Endodermal cell (in vitro differentiated cells): ENCODE data around the gene SAMD9. TPM values are rescaled to one million over a fixed set of nuclear protein-coding genes. Genes with fewer than 3 reads are reported as not detected.

Source experiments
- DNase-seq: peaks from one replicate; pipeline ENCODE4 v3.0.0-alpha.2; 2017
- H3K27ac ChIP-seq: 2 replicates; pipeline ENCODE4 v1.5.1; 2013; ENCODE audit warnings: mild to moderate bottlenecking, low read depth, low read length, moderate library complexity
- H3K27me3 ChIP-seq: 2 replicates; pipeline ENCODE4 v1.6.1; 2013; ENCODE audit warnings: mild to moderate bottlenecking, low read length, moderate library complexity; ENCODE audit not compliant: insufficient read depth, control insufficient read depth, poor library complexity, severe bottlenecking
- H3K36me3 ChIP-seq: 2 replicates; pipeline ENCODE4 v1.7.0; 2013; ENCODE audit warnings: mild to moderate bottlenecking, low read length, moderate library complexity; ENCODE audit not compliant: control insufficient read depth, insufficient read depth
- H3K4me1 ChIP-seq: one replicate; pipeline ENCODE4 v1.7.0; 2013; ENCODE audit warnings: low read length; ENCODE audit not compliant: control insufficient read depth, insufficient read depth
- H3K4me3 ChIP-seq: 2 replicates; pipeline ENCODE4 v1.5.1; 2013; ENCODE audit warnings: mild to moderate bottlenecking, low read length, moderate library complexity
- H3K9ac ChIP-seq: 2 replicates; pipeline ENCODE4 v1.6.1; 2013; ENCODE audit warnings: mild to moderate bottlenecking, low read length, moderate library complexity; ENCODE audit not compliant: poor library complexity, severe bottlenecking; ENCODE audit errors: extremely low read depth
- H3K9me3 ChIP-seq: 2 replicates; pipeline ENCODE4 v1.6.1; 2013; ENCODE audit warnings: mild to moderate bottlenecking, low read length, moderate library complexity; ENCODE audit not compliant: control insufficient read depth
- H3K27ac Mint-ChIP-seq: 2 replicates; pipeline ENCODE4 v1.8.0; 2020; ENCODE audit warnings: mixed read lengths
- H3K27me3 Mint-ChIP-seq: 2 replicates; pipeline ENCODE4 v1.8.0; 2021; ENCODE audit warnings: mild to moderate bottlenecking, mixed read lengths; ENCODE audit not compliant: insufficient read depth
- H3K36me3 Mint-ChIP-seq: 2 replicates; pipeline ENCODE4 v1.8.0; 2020; ENCODE audit warnings: low read depth, mixed read lengths
- H3K4me1 Mint-ChIP-seq: 2 replicates; pipeline ENCODE4 v1.8.0; 2020; ENCODE audit warnings: mixed read lengths
- H3K4me3 Mint-ChIP-seq: 2 replicates; pipeline ENCODE4 v1.8.0; 2020; ENCODE audit warnings: mild to moderate bottlenecking, moderate library complexity, mixed read lengths
- H3K9me3 Mint-ChIP-seq: 2 replicates; pipeline ENCODE4 v1.8.0; 2020; ENCODE audit warnings: mild to moderate bottlenecking, mixed read lengths
- WGBS, 2 experiments: methylation state at CpG; one replicate each; pipeline versions ENCODE4 v1.1.5 to v1.1.7; 2013; ENCODE audit warnings: missing lambda C conversion rate in 2 of 2, mixed read lengths in 1 of 2; ENCODE audit not compliant: insufficient coverage in 1 of 2, insufficient read length in 1 of 2; 5-methylcytosine and 5-hydroxymethylcytosine counted together
- total RNA-seq, 2 donors: library from RNA; stranded (reverse); fragmentation: NEBNext Ultra II Directional in 1 of 2; extraction: Animal tissue kit (Norgen Biotek cat#: 25700) in 1 of 2; gene quantifications; 2 replicates in 1 of 2; 3 replicates in 1 of 2; pipeline ENCODE4 v1.2.1, GENCODE V29; 2021
- TF ChIP-seq, protein P1 (sequence below): fragments of 200-600 bp; sonication (generic); conservative IDR thresholded peaks from 2 replicates; pipeline ENCODE4 v1.5.0; 2021; ENCODE audit warnings: antibody characterized with exemption, mild to moderate bottlenecking

SAMD9 gene
- total RNA-seq, 2 donors from 2014 or later, result not detected

DNA sequence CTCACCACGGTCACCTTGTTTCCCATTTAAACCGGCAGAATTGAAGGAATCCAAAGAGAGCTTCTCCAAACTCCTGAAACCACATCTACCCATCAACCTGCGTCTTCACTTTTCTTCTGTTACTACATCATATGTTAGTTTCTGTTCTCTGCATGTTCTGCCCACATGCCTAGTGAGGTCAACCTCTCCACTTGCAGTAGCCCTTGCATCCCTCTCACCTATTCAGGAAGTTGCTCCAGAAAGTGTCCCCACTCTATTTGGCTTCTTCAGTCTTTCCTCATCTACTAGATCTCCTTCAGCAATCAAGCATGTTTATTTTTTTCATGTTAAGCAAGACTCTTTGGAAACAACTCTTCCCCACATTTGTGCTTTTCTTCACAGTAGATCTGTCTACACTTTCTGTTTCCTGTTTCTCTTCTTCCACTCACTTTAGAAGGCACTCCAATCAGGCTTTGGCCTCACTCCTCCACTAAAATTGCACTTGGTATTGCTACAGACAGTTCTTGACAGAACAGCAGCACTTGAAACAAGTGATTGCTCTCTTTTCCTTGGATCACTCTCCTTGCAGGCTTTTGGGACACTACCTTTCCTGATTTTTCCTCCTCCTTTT lies 22.9 kb upstream of the SAMD9 start:
- WGBS, 2 experiments, result 91 to 94% methylated on average over 3 of the region's 3 CpGs

DNA sequence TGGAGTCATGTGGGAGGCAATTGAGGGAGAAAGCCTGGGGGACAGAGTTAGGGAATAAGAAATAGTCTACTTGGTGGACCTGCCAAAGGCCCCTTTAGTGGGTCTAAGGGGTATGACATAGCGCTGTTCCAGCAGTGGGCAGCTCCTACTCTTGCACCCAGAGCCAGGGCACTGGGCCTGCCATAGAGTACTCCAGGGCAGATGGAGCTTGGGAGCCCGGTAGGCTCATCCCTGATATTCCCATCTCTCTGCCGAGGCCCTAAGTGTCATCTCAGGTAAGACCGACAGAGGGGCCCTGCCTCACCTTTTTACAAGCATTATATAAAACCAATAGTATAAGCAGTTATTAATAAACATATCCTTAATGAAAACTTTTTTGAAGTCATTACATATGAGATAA lies 20.8 kb upstream of the SAMD9 start:
- Histone ChIP-seq H3K27ac (no peak overlapping the region), H3K27me3 (peaks cover 28% of the 10 kb centered on the region), H3K9me3 (no peaks in the 10 kb centered on the region), H3K9ac (no peak overlapping the region), H3K4me3 (no peak overlapping the region), H3K36me3 (no peaks in the 10 kb centered on the region), H3K4me1 (no peaks in the 10 kb centered on the region)
- TF ChIP-seq, protein P1, sequence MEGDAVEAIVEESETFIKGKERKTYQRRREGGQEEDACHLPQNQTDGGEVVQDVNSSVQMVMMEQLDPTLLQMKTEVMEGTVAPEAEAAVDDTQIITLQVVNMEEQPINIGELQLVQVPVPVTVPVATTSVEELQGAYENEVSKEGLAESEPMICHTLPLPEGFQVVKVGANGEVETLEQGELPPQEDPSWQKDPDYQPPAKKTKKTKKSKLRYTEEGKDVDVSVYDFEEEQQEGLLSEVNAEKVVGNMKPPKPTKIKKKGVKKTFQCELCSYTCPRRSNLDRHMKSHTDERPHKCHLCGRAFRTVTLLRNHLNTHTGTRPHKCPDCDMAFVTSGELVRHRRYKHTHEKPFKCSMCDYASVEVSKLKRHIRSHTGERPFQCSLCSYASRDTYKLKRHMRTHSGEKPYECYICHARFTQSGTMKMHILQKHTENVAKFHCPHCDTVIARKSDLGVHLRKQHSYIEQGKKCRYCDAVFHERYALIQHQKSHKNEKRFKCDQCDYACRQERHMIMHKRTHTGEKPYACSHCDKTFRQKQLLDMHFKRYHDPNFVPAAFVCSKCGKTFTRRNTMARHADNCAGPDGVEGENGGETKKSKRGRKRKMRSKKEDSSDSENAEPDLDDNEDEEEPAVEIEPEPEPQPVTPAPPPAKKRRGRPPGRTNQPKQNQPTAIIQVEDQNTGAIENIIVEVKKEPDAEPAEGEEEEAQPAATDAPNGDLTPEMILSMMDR, result no peak
- H3K4me3 Mint-ChIP-seq, result no peak overlapping the region
- no peak overlapping the region for H3K27ac Mint-ChIP-seq
- DNase-seq, result no peak
- H3K36me3 Mint-ChIP-seq, result no peaks in the 10 kb centered on the region
- H3K4me1 Mint-ChIP-seq, result no peaks in the 10 kb centered on the region
- H3K27me3 Mint-ChIP-seq, result peaks cover 25% of the 10 kb centered on the region
- H3K9me3 Mint-ChIP-seq, result no peaks in the 10 kb centered on the region
- WGBS, 2 experiments, result 93 to 100% methylated on average over 1 to 3 of the region's 4 CpGs

More for the DNA sequence above, 22.9 kb upstream of the SAMD9 start:
- Mint-ChIP-seq H3K4me1 (no peaks in the 10 kb centered on the region), H3K27ac (no peak overlapping the region), H3K27me3 (peaks cover 5% of the 10 kb centered on the region), H3K36me3 (no peaks in the 10 kb centered on the region), H3K4me3 (no peak overlapping the region), H3K9me3 (no peaks in the 10 kb centered on the region)
- no peaks in the 10 kb centered on the region for H3K4me1 ChIP-seq
- no peaks in the 10 kb centered on the region for H3K36me3 ChIP-seq
- H3K4me3 ChIP-seq, result no peak overlapping the region
- no peak for DNase-seq
- H3K27ac ChIP-seq, result no peak overlapping the region
- H3K27me3 ChIP-seq, result peaks cover 7% of the 10 kb centered on the region
- TF ChIP-seq, protein P1, result no peak
- no peaks in the 10 kb centered on the region for H3K9me3 ChIP-seq
- H3K9ac ChIP-seq, result no peak overlapping the region

DNA sequence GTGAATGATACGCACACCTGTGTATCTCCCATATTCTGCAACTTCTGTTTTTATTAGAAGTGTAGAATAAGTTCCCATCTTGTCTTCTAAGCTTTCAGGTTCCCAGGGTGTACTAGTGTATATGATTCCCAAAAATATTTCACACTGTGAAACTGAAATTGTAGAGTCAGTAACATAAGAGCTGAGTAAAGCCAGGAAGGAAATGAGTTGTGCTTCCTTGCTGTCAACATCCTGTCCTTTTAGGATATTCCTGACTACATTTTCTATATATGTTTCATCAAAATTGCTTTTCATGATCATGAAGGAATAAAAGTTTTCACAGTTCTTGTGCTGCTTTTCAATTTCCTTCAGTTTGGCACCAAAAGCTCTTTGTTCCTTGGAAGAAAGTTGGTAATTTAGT lies 15.2 kb upstream of the SAMD9 start:
- no peaks in the 10 kb centered on the region for H3K9me3 ChIP-seq
- H3K9ac ChIP-seq, result no peak overlapping the region
- TF ChIP-seq, protein P1, result no peak
- Mint-ChIP-seq H3K4me1 (no peaks in the 10 kb centered on the region), H3K4me3 (no peak overlapping the region), H3K27me3 (peaks cover 41% of the 10 kb centered on the region), H3K9me3 (no peaks in the 10 kb centered on the region), H3K36me3 (no peaks in the 10 kb centered on the region), H3K27ac (no peak overlapping the region)
- no peak overlapping the region for H3K4me3 ChIP-seq
- DNase-seq, result no peak
- H3K27ac ChIP-seq, result no peak overlapping the region
- H3K27me3 ChIP-seq, result peaks cover 62% of the 10 kb centered on the region
- 100% methylated on average over 1 of the region's 1 CpG; no CpG with 5 or more reads in 1 of the 2 experiments for WGBS, 2 experiments
- no peaks in the 10 kb centered on the region for H3K4me1 ChIP-seq
- H3K36me3 ChIP-seq, result no peaks in the 10 kb centered on the region
